HCT116 (cell line): Measurements from ENCODE around the gene LHPP. TPM values are rescaled to one million over a fixed set of nuclear protein-coding genes. Genes with fewer than 3 reads are reported as not detected.

Experiments
- ATAC-seq: fragments of 200-7000 bp; cut with Tn5 transposase; 2 replicates; pipeline ENCODE4 v1.9.1; 2020; ENCODE audit warnings: mild to moderate bottlenecking, moderate library complexity
- BruUV-seq: library from RNA; stranded (reverse); fragments of 400-500 nt; replicated peaks from 2 replicates; lab custom pipeline; 2021; lab: Mats Ljungman, UMichigan
- CTCF ChIA-PET: fragments of 300-600 bp; sonication (Branson Sonifier 250); formaldehyde crosslinking; loops from one replicate; lab custom pipeline; 2021; ENCODE audit warnings: antibody characterized with exemption; lab: Charles Lee
- POLR2A ChIA-PET: fragments of 300-600, 350-600 bp; sonication (Branson Sonifier 250); formaldehyde crosslinking; loops from one replicate; lab custom pipeline; 2021; ENCODE audit warnings: antibody characterized with exemption; lab: Charles Lee
- RAD21 ChIA-PET, 2 experiments: fragments of 300-600 bp; sonication (Branson Sonifier 250); formaldehyde crosslinking; loops; one replicate each; lab custom pipeline; 2023; ENCODE audit warnings: low total read pairs in 2 of 2; ENCODE audit not compliant: uncharacterized antibody in 2 of 2, unreplicated experiment in 2 of 2, low non-redundant PET in 1 of 2; lab: Charles Lee
- DNase-seq: peaks from one replicate; pipeline ENCODE4 v3.0.0-alpha.2; 2010; ENCODE audit warnings: low read depth, low spot score
- H2AFZ ChIP-seq: fragments of 200-600 bp; shearing (Covaris generic), sonication (generic); 2 replicates; pipeline ENCODE4 v1.6.1; 2017; ENCODE audit warnings: low read depth, mixed run types, mixed read lengths, antibody characterized with exemption, low read length; ENCODE audit not compliant: poor library complexity, severe bottlenecking
- H3K27ac ChIP-seq: 2 replicates; pipeline ENCODE4 v1.5.1; 2012; ENCODE audit warnings: low read depth, low read length
- H3K27me3 ChIP-seq: fragments of 200-600 bp; sonication (generic); 2 replicates; pipeline ENCODE4 v1.6.1; 2016; ENCODE audit warnings: mixed run types, low read length, mixed read lengths; ENCODE audit not compliant: insufficient read depth
- H3K36me3 ChIP-seq, 2 experiments: fragments of 200-500 bp in 1 of 2; fragments of 200-600 bp in 1 of 2; sonication (Bioruptor generic) in 1 of 2; sonication (generic) in 1 of 2; 2 replicates each; pipeline versions ENCODE4 v1.5.1 to v1.6.1; 2014 to 2016; ENCODE audit warnings: low read length in 2 of 2, inconsistent platforms in 1 of 2, mixed read lengths in 1 of 2, mixed run types in 1 of 2; ENCODE audit not compliant: insufficient read depth in 2 of 2, control insufficient read depth in 1 of 2
- H3K4me1 ChIP-seq, 2 experiments: fragments of 200-600 bp in 1 of 2; sonication (generic) in 1 of 2; 2 replicates each; pipeline versions ENCODE4 v1.5.1 to v1.6.1; 2012 to 2017; ENCODE audit warnings: low read length in 2 of 2, inconsistent platforms in 1 of 2, mild to moderate bottlenecking in 1 of 2, mixed read lengths in 1 of 2, mixed run types in 1 of 2, moderate library complexity in 1 of 2; ENCODE audit not compliant: insufficient read depth in 2 of 2, control insufficient read depth in 1 of 2
- H3K4me2 ChIP-seq: fragments of 200-600 bp; sonication (generic); 2 replicates; pipeline ENCODE4 v1.6.1; 2017; ENCODE audit warnings: mixed run types, low read length, mixed read lengths
- H3K4me3 ChIP-seq, 2 experiments: fragments of 200-600 bp in 1 of 2; sonication (generic) in 1 of 2; replicated peaks in 1 of 2; 2 replicates each; pipeline ENCODE4 v1.5.1; 2011 to 2016; ENCODE audit warnings: low read length in 2 of 2, control low read depth in 1 of 2, low read depth in 1 of 2, mild to moderate bottlenecking in 1 of 2, mixed read lengths in 1 of 2, mixed run types in 1 of 2
- H3K79me2 ChIP-seq: fragments of 200-600 bp; sonication (generic); 2 replicates; pipeline ENCODE4 v1.6.1; 2017; ENCODE audit warnings: mild to moderate bottlenecking, mixed run types, low read length, moderate library complexity, mixed read lengths; ENCODE audit not compliant: insufficient read depth
- H3K9ac ChIP-seq: fragments of 200-600 bp; sonication (generic); 2 replicates; pipeline ENCODE4 v1.6.1; 2016; ENCODE audit warnings: low read length, mixed read lengths
- H3K9me2 ChIP-seq: fragments of 200-600 bp; sonication (generic), shearing (Covaris generic); 2 replicates; pipeline ENCODE4 v1.6.1; 2017; ENCODE audit warnings: mixed run types, mild to moderate bottlenecking, moderate library complexity; ENCODE audit not compliant: insufficient read depth
- H3K9me3 ChIP-seq, 2 experiments: fragments of 200-500 bp in 1 of 2; fragments of 200-600 bp in 1 of 2; sonication (Bioruptor generic) in 1 of 2; sonication (generic) in 1 of 2; 2 replicates each; pipeline ENCODE4 v1.6.1; 2014 to 2017; ENCODE audit warnings: low read length in 2 of 2, mixed read lengths in 2 of 2, inconsistent platforms in 1 of 2, low read depth in 1 of 2, mild to moderate bottlenecking in 1 of 2, mixed run types in 1 of 2, moderate library complexity in 1 of 2; ENCODE audit not compliant: control insufficient read depth in 1 of 2, insufficient read depth in 1 of 2
- H4K20me1 ChIP-seq: fragments of 200-600 bp; sonication (generic), shearing (Covaris generic); 2 replicates; pipeline ENCODE4 v1.6.1; 2017; ENCODE audit warnings: mixed run types, mild to moderate bottlenecking, moderate library complexity; ENCODE audit not compliant: insufficient read depth
- CBX3 ChIP-seq: IDR thresholded peaks from 2 replicates; pipeline ENCODE4 v1.6.1; 2012; ENCODE audit warnings: low read depth
- CEBPB ChIP-seq: IDR thresholded peaks from 2 replicates; pipeline ENCODE4 v1.6.1; 2012; ENCODE audit warnings: low read depth
- EGR1 ChIP-seq: IDR thresholded peaks from 2 replicates; pipeline ENCODE4 v1.6.1; 2012; ENCODE audit warnings: low read depth
- EZH2 ChIP-seq: fragments of 200-600 bp; sonication (generic); IDR thresholded peaks from 2 replicates; pipeline ENCODE4 v1.6.1; 2017; ENCODE audit warnings: antibody characterized with exemption, mixed run types
- EZH2phosphoT487 ChIP-seq: fragments of 200-600 bp; IDR thresholded peaks from 2 replicates; pipeline ENCODE4 v1.6.1; 2018; ENCODE audit warnings: antibody characterized with exemption, borderline replicate concordance
- FOSL1 ChIP-seq: IDR thresholded peaks from 2 replicates; pipeline ENCODE4 v1.6.1; 2012; ENCODE audit warnings: low read depth
- JUND ChIP-seq: IDR thresholded peaks from 2 replicates; pipeline ENCODE4 v1.6.1; 2012
- POLR2A ChIP-seq: IDR thresholded peaks from 2 replicates; pipeline ENCODE4 v1.7.0; 2011; ENCODE audit warnings: borderline replicate concordance; ENCODE audit not compliant: insufficient read depth, insufficient read length; ENCODE audit errors: extremely low read depth
- POLR2AphosphoS5 ChIP-seq: IDR thresholded peaks from 2 replicates; pipeline ENCODE4 v1.6.1; 2011; ENCODE audit warnings: mild to moderate bottlenecking, low read depth, low read length, moderate library complexity
- RAD21 ChIP-seq: IDR thresholded peaks from 2 replicates; pipeline ENCODE4 v1.6.1; 2012; ENCODE audit warnings: low read depth, mild to moderate bottlenecking
- SP1 ChIP-seq: IDR thresholded peaks from 2 replicates; pipeline ENCODE4 v1.6.1; 2012; ENCODE audit warnings: low read depth
- TCF7L2 ChIP-seq: IDR thresholded peaks from 2 replicates; pipeline ENCODE4 v1.7.0; 2011; ENCODE audit warnings: borderline replicate concordance, inconsistent platforms; ENCODE audit not compliant: insufficient read depth, insufficient read length; ENCODE audit errors: extremely low read depth
- YY1 ChIP-seq: IDR thresholded peaks from 2 replicates; pipeline ENCODE4 v1.6.1; 2011; ENCODE audit warnings: low read length, low read depth, moderate library complexity, mild to moderate bottlenecking; ENCODE audit not compliant: insufficient replicate concordance; ENCODE audit errors: extremely low read depth
- ZFX ChIP-seq: fragments of 450-650 bp; IDR thresholded peaks from 2 replicates; pipeline ENCODE4 v1.6.1; 2017
- ZNF274 ChIP-seq: fragments of 200-500 bp; sonication (Bioruptor generic); IDR thresholded peaks from 2 replicates; pipeline ENCODE4 v1.6.1; 2014; ENCODE audit warnings: mild to moderate bottlenecking, low read depth, low read length, inconsistent platforms
- intact Hi-C: fragments of 100-400 bp; cut with micrococcal nuclease; formaldehyde crosslinking; loops from 2 replicates; pipeline ENCODE4 v1.10.0; 2022
- total RNA-seq: library from RNA; stranded (reverse); gene quantifications from one replicate; pipeline ENCODE4 v1.2.1, GENCODE V29; 2021; ENCODE audit not compliant: unreplicated experiment
- TF ChIP-seq, protein P1 (sequence below): IDR thresholded peaks from 2 replicates; pipeline ENCODE4 v1.6.1; 2011; ENCODE audit warnings: mild to moderate bottlenecking, low read length, moderate library complexity; ENCODE audit not compliant: insufficient replicate concordance; ENCODE audit errors: extremely low read depth
- TF ChIP-seq, protein P2 (sequence below): IDR thresholded peaks from 2 replicates; pipeline ENCODE4 v1.6.1; 2012; ENCODE audit warnings: low read depth
- TF ChIP-seq, protein P3 (sequence below), 3 experiments: fragments of 200-600 bp in 1 of 3; sonication (generic) in 1 of 3; IDR thresholded peaks in 2 of 3; conservative IDR thresholded peaks in 1 of 3; 2 replicates each; pipeline ENCODE4 v1.5.1; 2012 to 2017; ENCODE audit warnings: low read depth in 2 of 3, low read length in 2 of 3, antibody characterized with exemption in 1 of 3, borderline replicate concordance in 1 of 3, control low read depth in 1 of 3, mild to moderate bottlenecking in 1 of 3, mixed read lengths in 1 of 3, mixed run types in 1 of 3, moderate library complexity in 1 of 3; ENCODE audit not compliant: insufficient read depth in 1 of 3

Gene LHPP
- total RNA-seq, 1 experiment from 2014 or later = 45.8 TPM

DNA sequence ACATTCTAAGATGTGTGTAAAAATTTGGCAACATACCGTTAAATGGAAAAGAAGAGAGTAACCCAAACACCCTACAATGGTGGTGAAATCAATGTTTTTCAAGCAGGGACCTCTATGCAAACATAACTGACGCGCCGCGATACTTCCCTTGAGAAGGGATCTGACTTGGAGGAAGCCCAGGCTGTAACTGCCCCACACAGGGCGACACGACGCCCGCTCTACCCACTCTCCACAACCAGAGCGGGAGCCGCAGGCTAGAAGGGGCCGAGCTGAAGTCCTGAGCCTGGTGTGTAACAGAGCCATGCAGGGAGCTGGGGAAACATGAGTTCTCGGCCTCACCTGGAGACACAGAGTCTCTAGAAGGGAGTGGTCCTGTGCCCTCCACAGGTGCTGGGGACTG, 162.4 kb downstream of the LHPP start:
- TF ChIP-seq SP1 = no peak
- TF ChIP-seq CEBPB = no peak
- no peak for TF ChIP-seq EGR1
- TF ChIP-seq, protein P1, sequence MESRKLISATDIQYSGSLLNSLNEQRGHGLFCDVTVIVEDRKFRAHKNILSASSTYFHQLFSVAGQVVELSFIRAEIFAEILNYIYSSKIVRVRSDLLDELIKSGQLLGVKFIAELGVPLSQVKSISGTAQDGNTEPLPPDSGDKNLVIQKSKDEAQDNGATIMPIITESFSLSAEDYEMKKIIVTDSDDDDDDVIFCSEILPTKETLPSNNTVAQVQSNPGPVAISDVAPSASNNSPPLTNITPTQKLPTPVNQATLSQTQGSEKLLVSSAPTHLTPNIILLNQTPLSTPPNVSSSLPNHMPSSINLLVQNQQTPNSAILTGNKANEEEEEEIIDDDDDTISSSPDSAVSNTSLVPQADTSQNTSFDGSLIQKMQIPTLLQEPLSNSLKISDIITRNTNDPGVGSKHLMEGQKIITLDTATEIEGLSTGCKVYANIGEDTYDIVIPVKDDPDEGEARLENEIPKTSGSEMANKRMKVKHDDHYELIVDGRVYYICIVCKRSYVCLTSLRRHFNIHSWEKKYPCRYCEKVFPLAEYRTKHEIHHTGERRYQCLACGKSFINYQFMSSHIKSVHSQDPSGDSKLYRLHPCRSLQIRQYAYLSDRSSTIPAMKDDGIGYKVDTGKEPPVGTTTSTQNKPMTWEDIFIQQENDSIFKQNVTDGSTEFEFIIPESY = no peak
- no peak for TF ChIP-seq CBX3
- TF ChIP-seq POLR2A = no peak
- TF ChIP-seq TCF7L2 = no peak
- TF ChIP-seq YY1 = no peak
- TF ChIP-seq JUND = no peak
- no peak for TF ChIP-seq EZH2phosphoT487
- TF ChIP-seq EZH2 = no peak
- no peak for TF ChIP-seq ZFX
- no peak for TF ChIP-seq POLR2AphosphoS5
- TF ChIP-seq, protein P2, sequence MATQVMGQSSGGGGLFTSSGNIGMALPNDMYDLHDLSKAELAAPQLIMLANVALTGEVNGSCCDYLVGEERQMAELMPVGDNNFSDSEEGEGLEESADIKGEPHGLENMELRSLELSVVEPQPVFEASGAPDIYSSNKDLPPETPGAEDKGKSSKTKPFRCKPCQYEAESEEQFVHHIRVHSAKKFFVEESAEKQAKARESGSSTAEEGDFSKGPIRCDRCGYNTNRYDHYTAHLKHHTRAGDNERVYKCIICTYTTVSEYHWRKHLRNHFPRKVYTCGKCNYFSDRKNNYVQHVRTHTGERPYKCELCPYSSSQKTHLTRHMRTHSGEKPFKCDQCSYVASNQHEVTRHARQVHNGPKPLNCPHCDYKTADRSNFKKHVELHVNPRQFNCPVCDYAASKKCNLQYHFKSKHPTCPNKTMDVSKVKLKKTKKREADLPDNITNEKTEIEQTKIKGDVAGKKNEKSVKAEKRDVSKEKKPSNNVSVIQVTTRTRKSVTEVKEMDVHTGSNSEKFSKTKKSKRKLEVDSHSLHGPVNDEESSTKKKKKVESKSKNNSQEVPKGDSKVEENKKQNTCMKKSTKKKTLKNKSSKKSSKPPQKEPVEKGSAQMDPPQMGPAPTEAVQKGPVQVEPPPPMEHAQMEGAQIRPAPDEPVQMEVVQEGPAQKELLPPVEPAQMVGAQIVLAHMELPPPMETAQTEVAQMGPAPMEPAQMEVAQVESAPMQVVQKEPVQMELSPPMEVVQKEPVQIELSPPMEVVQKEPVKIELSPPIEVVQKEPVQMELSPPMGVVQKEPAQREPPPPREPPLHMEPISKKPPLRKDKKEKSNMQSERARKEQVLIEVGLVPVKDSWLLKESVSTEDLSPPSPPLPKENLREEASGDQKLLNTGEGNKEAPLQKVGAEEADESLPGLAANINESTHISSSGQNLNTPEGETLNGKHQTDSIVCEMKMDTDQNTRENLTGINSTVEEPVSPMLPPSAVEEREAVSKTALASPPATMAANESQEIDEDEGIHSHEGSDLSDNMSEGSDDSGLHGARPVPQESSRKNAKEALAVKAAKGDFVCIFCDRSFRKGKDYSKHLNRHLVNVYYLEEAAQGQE = no peak
- TF ChIP-seq, protein P3, sequence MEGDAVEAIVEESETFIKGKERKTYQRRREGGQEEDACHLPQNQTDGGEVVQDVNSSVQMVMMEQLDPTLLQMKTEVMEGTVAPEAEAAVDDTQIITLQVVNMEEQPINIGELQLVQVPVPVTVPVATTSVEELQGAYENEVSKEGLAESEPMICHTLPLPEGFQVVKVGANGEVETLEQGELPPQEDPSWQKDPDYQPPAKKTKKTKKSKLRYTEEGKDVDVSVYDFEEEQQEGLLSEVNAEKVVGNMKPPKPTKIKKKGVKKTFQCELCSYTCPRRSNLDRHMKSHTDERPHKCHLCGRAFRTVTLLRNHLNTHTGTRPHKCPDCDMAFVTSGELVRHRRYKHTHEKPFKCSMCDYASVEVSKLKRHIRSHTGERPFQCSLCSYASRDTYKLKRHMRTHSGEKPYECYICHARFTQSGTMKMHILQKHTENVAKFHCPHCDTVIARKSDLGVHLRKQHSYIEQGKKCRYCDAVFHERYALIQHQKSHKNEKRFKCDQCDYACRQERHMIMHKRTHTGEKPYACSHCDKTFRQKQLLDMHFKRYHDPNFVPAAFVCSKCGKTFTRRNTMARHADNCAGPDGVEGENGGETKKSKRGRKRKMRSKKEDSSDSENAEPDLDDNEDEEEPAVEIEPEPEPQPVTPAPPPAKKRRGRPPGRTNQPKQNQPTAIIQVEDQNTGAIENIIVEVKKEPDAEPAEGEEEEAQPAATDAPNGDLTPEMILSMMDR (IDR thresholded peaks at IDR 0.05 in 2 of 3, conservative IDR thresholded peaks at IDR 0.05 in 1 of 3; ENCODE audit: borderline replicate concordance in 1 of 3, insufficient read depth in 1 of 3, low read depth in 2 of 3, low read length in 2 of 3) = no peak
- no peak for TF ChIP-seq FOSL1
- TF ChIP-seq ZNF274 = no peak
- no peak for TF ChIP-seq RAD21
- TF ChIP-seq, all 23 proteins: peak for 0
- CTCF ChIA-PET = no interaction called here
- Histone ChIP-seq H3K27ac (no peak overlapping the region), H4K20me1 (no peaks in the 10 kb centered on the region), H3K4me2 (no peak overlapping the region), H3K9ac (no peak overlapping the region), H3K4me1 (peaks cover 17 to 19% of the 10 kb centered on the region in 2 experiments), H2AFZ (no peak overlapping the region), H3K27me3 (no peaks in the 10 kb centered on the region), H3K79me2 (no peaks in the 10 kb centered on the region), H3K4me3 (no peak overlapping the region), H3K9me3 (no peaks in the 10 kb centered on the region), H3K36me3 (no peaks in the 10 kb centered on the region), H3K9me2 (no peaks in the 10 kb centered on the region)
- RAD21 ChIA-PET = no interaction called here
- BruUV-seq = no TSS peak
- POLR2A ChIA-PET = no interaction called here
- intact Hi-C loops = no loop called here
- DNase-seq = no peak
- ATAC-seq = no peak
